HEK293 (cell line): ENCODE measurements around the gene MGAT5B.
A peak's percentile ranks its signal among the peaks of the same experiment; 100 is the strongest.

Experiments
- CTCF ChIA-PET: fragments of 350-600 bp; formaldehyde crosslinking; extraction: SDS; loops from one replicate; lab custom pipeline; 2021; ENCODE audit warnings: antibody characterized with exemption; lab: Yijun Ruan, JAX
- POLR2A ChIA-PET: fragments of 300-600 bp; formaldehyde crosslinking; extraction: SDS; loops from one replicate; lab custom pipeline; 2020; ENCODE audit warnings: antibody characterized with exemption, inconsistent platforms; lab: Yijun Ruan, JAX
- H3K27ac ChIP-seq: fragments of 200-500 bp; sonication (Bioruptor generic); 2 replicates; pipeline ENCODE4 v1.5.1; 2014; ENCODE audit warnings: low read depth, low read length, control low read depth, inconsistent platforms; ENCODE audit errors: extremely low read depth
- H3K36me3 ChIP-seq, 2 experiments: fragments of 200-500 bp in 1 of 2; sonication (Bioruptor generic) in 1 of 2; 1 replicate in 1 of 2; 2 replicates in 1 of 2; pipeline ENCODE4 v1.5.1; 2014 to 2017; ENCODE audit warnings: inconsistent platforms in 2 of 2, low read length in 2 of 2; ENCODE audit not compliant: control insufficient read depth in 2 of 2, insufficient read depth in 1 of 2
- H3K4me1 ChIP-seq: fragments of 200-500 bp; sonication (Bioruptor generic); 2 replicates; pipeline ENCODE4 v1.5.1; 2014; ENCODE audit warnings: mild to moderate bottlenecking, low read length, inconsistent platforms; ENCODE audit not compliant: control insufficient read depth, insufficient read depth
- H3K4me3 ChIP-seq: 2 replicates; pipeline ENCODE4 v1.5.1; 2011; ENCODE audit warnings: low read depth, mild to moderate bottlenecking, control low read depth, low read length, moderate library complexity
- H3K9me3 ChIP-seq: fragments of 200-500 bp; sonication (Bioruptor generic); 2 replicates; pipeline ENCODE4 v1.5.1; 2014; ENCODE audit warnings: low read depth, low read length, inconsistent platforms; ENCODE audit not compliant: control insufficient read depth, insufficient read depth
- FEZF1 ChIP-seq: fragments of 450-650 bp; formaldehyde crosslinking; IDR thresholded peaks from 2 replicates; pipeline ENCODE4 v1.5.1; 2016; ENCODE audit warnings: missing biosample characterization, missing genetic modification characterization
- HOXA7 ChIP-seq: sonication (generic); formaldehyde crosslinking; IDR thresholded peaks from 2 replicates; pipeline ENCODE4 v1.8.1; 2022; ENCODE audit warnings: missing genetic modification reagents, borderline replicate concordance
- TRIM28 ChIP-seq: IDR thresholded peaks from 2 replicates; pipeline ENCODE4 v1.6.1; 2011; ENCODE audit warnings: low read length, control low read depth, borderline replicate concordance
- WT1 ChIP-seq: fragments of 450-650 bp; formaldehyde crosslinking; IDR thresholded peaks from 2 replicates; pipeline ENCODE4 v1.5.1; 2016; ENCODE audit warnings: missing biosample characterization, missing genetic modification characterization
- ZBTB8A ChIP-seq: fragments of 450-650 bp; formaldehyde crosslinking; IDR thresholded peaks from 2 replicates; pipeline ENCODE4 v1.5.1; 2016; ENCODE audit warnings: missing biosample characterization, missing genetic modification characterization
- ZNF157 ChIP-seq: fragments of 450-650 bp; formaldehyde crosslinking; IDR thresholded peaks from 2 replicates; pipeline ENCODE4 v1.5.1; 2016; ENCODE audit warnings: missing biosample characterization, missing genetic modification characterization
- ZNF324 ChIP-seq: fragments of 450-650 bp; formaldehyde crosslinking; IDR thresholded peaks from 2 replicates; pipeline ENCODE4 v1.5.1; 2016; ENCODE audit warnings: missing biosample characterization, missing genetic modification characterization
- ZNF571 ChIP-seq: fragments of 450-650 bp; formaldehyde crosslinking; IDR thresholded peaks from 2 replicates; pipeline ENCODE4 v1.5.0; 2017; ENCODE audit warnings: missing biosample characterization, missing genetic modification characterization
- TF ChIP-seq, protein P1 (sequence below): fragments of 450-650 bp; formaldehyde crosslinking; IDR thresholded peaks from 2 replicates; pipeline ENCODE4 v1.5.1; 2016; ENCODE audit warnings: missing biosample characterization, missing genetic modification characterization
- TF ChIP-seq, protein P2 (sequence below): fragments of 450-650 bp; formaldehyde crosslinking; IDR thresholded peaks from 2 replicates; pipeline ENCODE4 v1.5.1; 2016; ENCODE audit warnings: missing biosample characterization, missing genetic modification characterization
- TF ChIP-seq, protein P3 (sequence below): fragments of 450-650 bp; formaldehyde crosslinking; IDR thresholded peaks from 2 replicates; pipeline ENCODE4 v1.5.1; 2016; ENCODE audit warnings: missing biosample characterization, missing genetic modification characterization
- TF ChIP-seq, protein P4 (sequence below): fragments of 450-650 bp; formaldehyde crosslinking; optimal IDR thresholded peaks from 2 replicates; pipeline ENCODE3; 2016; ENCODE audit warnings: missing biosample characterization, mild to moderate bottlenecking, missing genetic modification characterization
- TF ChIP-seq, protein P5 (sequence below): fragments of 450-650 bp; formaldehyde crosslinking; IDR thresholded peaks from 2 replicates; pipeline ENCODE4 v1.5.1; 2016; ENCODE audit warnings: missing biosample characterization, missing genetic modification characterization

Gene MGAT5B

DNA sequence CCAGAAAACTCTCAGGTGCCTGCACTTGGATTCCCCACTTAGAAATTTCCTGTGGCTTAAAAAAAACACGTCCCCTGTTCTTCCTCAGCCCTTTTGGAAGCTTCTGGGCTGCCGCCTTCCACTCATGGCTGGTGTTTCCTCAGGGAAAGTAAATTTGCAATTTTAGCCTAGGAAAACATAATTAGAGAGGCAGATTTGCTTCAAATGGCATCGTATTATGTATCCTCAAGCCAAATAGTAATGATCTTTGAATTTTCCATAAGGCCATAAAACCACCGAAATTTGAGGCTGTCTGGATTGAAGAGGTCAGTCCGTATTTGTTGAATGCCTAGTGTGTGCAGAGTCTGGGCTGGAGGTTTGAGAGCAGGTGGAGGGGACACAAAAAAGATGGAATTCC, 17.7 kb downstream of the MGAT5B start (continued):
- no peak for TF ChIP-seq ZBTB8A (tag by site-specific recombination)
- TF ChIP-seq, protein P1, sequence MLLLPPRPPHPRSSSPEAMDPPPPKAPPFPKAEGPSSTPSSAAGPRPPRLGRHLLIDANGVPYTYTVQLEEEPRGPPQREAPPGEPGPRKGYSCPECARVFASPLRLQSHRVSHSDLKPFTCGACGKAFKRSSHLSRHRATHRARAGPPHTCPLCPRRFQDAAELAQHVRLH (tag by site-specific recombination) = no peak
- TF ChIP-seq TRIM28 = no peak
- TF ChIP-seq, protein P2, sequence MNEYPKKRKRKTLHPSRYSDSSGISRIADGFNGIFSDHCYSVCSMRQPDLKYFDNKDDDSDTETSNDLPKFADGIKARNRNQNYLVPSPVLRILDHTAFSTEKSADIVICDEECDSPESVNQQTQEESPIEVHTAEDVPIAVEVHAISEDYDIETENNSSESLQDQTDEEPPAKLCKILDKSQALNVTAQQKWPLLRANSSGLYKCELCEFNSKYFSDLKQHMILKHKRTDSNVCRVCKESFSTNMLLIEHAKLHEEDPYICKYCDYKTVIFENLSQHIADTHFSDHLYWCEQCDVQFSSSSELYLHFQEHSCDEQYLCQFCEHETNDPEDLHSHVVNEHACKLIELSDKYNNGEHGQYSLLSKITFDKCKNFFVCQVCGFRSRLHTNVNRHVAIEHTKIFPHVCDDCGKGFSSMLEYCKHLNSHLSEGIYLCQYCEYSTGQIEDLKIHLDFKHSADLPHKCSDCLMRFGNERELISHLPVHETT (tag by site-specific recombination) = no peak

DNA sequence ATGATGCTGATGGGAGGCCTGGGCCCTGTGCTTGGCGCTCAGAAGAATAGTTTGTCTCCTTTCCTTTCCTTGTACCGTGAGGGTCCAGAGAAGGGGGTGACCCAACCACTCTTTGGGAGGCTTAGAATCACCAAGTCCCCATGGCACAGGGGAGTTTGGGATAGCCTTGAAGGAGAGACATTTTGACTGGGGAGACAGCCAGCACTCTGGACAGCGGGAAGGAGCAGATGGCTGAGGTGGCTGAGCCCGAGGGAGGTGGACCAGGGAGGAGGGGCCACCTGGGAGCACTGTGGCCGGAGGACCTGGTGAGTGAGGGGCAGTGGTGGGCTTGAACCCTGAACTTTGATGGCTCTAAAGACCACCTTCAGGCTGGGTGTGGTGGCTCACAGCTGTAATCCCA, 18.2 kb downstream of the MGAT5B start:
- no peak overlapping the region for H3K27ac ChIP-seq
- no peaks in the 10 kb centered on the region for H3K9me3 ChIP-seq
- POLR2A ChIA-PET = no interaction called here
- CTCF ChIA-PET = no interaction called here
- H3K4me1 ChIP-seq = no peaks in the 10 kb centered on the region
- TF ChIP-seq, protein P3, sequence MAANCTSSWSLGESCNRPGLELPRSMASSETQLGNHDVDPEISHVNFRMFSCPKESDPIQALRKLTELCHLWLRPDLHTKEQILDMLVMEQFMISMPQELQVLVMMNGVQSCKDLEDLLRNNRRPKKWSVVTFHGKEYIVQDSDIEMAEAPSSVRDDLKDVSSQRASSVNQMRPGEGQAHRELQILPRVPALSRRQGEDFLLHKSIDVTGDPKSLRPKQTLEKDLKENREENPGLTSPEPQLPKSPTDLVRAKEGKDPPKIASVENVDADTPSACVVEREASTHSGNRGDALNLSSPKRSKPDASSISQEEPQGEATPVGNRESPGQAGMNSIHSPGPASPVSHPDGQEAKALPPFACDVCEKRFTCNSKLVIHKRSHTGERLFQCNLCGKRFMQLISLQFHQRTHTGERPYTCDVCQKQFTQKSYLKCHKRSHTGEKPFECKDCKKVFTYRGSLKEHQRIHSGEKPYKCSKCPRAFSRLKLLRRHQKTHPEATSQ (tag by site-specific recombination) = no peak
- TF ChIP-seq ZNF324 (tag by site-specific recombination) (no peak), ZNF571 (tag by site-specific recombination) (no peak)
- TF ChIP-seq, protein P4, sequence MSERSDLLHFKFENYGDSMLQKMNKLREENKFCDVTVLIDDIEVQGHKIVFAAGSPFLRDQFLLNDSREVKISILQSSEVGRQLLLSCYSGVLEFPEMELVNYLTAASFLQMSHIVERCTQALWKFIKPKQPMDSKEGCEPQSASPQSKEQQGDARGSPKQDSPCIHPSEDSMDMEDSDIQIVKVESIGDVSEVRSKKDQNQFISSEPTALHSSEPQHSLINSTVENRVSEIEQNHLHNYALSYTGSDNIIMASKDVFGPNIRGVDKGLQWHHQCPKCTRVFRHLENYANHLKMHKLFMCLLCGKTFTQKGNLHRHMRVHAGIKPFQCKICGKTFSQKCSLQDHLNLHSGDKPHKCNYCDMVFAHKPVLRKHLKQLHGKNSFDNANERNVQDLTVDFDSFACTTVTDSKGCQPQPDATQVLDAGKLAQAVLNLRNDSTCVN (tag by site-specific recombination) = no peak
- TF ChIP-seq, protein P5, sequence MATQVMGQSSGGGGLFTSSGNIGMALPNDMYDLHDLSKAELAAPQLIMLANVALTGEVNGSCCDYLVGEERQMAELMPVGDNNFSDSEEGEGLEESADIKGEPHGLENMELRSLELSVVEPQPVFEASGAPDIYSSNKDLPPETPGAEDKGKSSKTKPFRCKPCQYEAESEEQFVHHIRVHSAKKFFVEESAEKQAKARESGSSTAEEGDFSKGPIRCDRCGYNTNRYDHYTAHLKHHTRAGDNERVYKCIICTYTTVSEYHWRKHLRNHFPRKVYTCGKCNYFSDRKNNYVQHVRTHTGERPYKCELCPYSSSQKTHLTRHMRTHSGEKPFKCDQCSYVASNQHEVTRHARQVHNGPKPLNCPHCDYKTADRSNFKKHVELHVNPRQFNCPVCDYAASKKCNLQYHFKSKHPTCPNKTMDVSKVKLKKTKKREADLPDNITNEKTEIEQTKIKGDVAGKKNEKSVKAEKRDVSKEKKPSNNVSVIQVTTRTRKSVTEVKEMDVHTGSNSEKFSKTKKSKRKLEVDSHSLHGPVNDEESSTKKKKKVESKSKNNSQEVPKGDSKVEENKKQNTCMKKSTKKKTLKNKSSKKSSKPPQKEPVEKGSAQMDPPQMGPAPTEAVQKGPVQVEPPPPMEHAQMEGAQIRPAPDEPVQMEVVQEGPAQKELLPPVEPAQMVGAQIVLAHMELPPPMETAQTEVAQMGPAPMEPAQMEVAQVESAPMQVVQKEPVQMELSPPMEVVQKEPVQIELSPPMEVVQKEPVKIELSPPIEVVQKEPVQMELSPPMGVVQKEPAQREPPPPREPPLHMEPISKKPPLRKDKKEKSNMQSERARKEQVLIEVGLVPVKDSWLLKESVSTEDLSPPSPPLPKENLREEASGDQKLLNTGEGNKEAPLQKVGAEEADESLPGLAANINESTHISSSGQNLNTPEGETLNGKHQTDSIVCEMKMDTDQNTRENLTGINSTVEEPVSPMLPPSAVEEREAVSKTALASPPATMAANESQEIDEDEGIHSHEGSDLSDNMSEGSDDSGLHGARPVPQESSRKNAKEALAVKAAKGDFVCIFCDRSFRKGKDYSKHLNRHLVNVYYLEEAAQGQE (tag by site-specific recombination) = peak; percentile 90
- no peaks in the 10 kb centered on the region for H3K36me3 ChIP-seq
- H3K4me3 ChIP-seq = no peak overlapping the region

DNA sequence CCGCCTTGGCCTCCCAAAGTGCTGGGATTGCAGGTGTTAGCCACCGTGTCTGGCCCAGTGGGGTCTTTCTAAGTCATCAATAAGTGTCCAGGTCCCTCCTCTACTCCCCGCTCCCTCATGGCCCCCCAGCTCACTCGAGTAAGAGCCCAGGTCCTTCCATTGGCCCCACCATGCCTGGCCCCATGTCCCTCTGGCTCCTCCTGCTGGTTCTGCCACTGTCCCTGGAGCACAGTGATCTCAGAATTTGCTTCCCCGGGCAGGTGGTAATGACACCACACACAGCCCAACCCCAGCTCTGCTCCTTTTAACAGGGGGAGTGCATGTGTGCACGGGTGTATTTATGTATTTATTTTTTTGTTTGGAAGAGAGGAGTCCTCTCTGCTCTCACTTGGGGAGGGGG, 19.6 kb downstream of the MGAT5B start:
- no peak overlapping the region for H3K27ac ChIP-seq
- no peaks in the 10 kb centered on the region for H3K36me3 ChIP-seq
- H3K9me3 ChIP-seq = no peaks in the 10 kb centered on the region
- H3K4me1 ChIP-seq = no peaks in the 10 kb centered on the region
- ChIA-PET POLR2A (no interaction called here), CTCF (interaction anchor here (0.5 to 2.0 kb wide), 6 partner anchors 15 to 183 kb away, joined by 3 to 5 read pairs (median 4); no protein-coding TSS in a partner anchor)
- H3K4me3 ChIP-seq = no peak overlapping the region
- TF ChIP-seq ZNF157 (tag by site-specific recombination) (no peak), HOXA7 (CRISPR knock-in tag) (no peak), FEZF1 (no peak), ZBTB8A (tag by site-specific recombination) (no peak), WT1 (no peak)
- TF ChIP-seq, all 188 proteins: peak for 0
